ENCODE measurements around the gene CLDN24. TPM values are rescaled to one million over a fixed set of nuclear protein-coding genes. Genes with fewer than 3 reads are reported as not detected.
A peak's percentile ranks its signal among the peaks of the same experiment; 100 is the strongest.

The CLDN24 gene
- total RNA-seq, 1 donor from 2014 or later: not detected

DNA sequence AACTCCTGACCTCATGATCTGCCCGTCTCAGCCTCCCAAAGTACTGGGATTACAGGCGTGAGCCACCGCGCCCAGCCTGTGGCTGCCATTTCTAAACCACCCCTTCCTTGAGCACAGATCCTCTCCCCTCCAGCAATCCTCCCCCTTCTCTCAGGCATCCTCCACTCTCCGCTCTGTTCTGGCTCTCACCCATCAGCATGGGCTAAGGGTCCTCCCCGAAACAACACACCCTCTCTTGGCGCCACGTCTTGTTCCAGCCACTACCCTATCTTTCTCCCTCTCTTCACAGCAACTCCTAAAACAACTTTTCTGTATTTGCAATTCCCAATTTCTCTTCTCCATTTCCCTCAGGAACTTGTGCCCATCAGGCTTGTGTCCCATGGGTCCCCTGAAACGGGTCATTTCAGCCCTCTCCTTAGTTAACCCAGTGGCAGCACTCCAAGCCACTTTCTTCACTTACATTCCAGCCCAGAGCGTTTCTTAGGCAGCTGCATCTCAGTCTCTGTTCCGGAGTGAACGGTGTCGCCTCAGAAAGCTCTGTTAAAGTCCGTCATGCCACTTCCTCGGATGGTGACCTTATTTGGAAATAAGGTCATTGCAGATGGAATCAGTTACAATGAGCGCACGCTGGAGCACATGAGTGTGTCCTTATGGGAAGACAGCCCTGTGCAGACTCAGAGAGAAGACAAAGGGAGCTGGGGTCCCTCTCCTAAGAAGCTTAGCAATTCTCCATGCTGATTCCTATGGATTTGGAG, 28.3 kb upstream of the CLDN24 start:
- Histone ChIP-seq H2AFZ (ENCODE audit: low read depth, low read length) (no peak overlapping the region), H3K27me3 (ENCODE audit: insufficient read depth, low read length) (no peaks in the 10 kb centered on the region), H4K20me1 (ENCODE audit: insufficient read depth, low read length) (no peaks in the 10 kb centered on the region), H3K27ac (ENCODE audit: low read depth, low read length) (no peak overlapping the region), H3K4me1 (ENCODE audit: insufficient read depth, low read length) (peaks cover 31% of the 10 kb centered on the region), H3K9me3 (ENCODE audit: insufficient read depth, low read depth, low read length) (no peaks in the 10 kb centered on the region), H3K4me2 (ENCODE audit: low read length) (no peak overlapping the region), H3K4me3 (ENCODE audit: insufficient read depth, low read depth, low read length) (no peak overlapping the region), H3K36me3 (ENCODE audit: insufficient read depth, low read length) (no peaks in the 10 kb centered on the region), H3K9ac (ENCODE audit: low read length) (no peak overlapping the region), H3K79me2 (ENCODE audit: insufficient read depth, low read length) (no peaks in the 10 kb centered on the region)
- Mint-ChIP-seq H3K4me1 (ENCODE audit: low read depth, unreplicated experiment) (peaks cover 8% of the 10 kb centered on the region), H3K36me3 (ENCODE audit: low read depth, unreplicated experiment) (peaks cover 2% of the 10 kb centered on the region), H3K9me3 (ENCODE audit: unreplicated experiment) (peaks cover 1% of the 10 kb centered on the region), H3K27me3 (ENCODE audit: low read depth, unreplicated experiment) (no peaks in the 10 kb centered on the region), H3K4me3 (ENCODE audit: unreplicated experiment) (no peak overlapping the region), H3K27ac (ENCODE audit: unreplicated experiment) (no peak overlapping the region)
- TF ChIP-seq CTCF (IDR thresholded peaks at IDR 0.05; ENCODE audit: insufficient read depth, low read depth, low read length) (no peak), EZH2 (IDR thresholded peaks at IDR 0.05; ENCODE audit: insufficient read depth, low read length) (no peak)
- peak; percentile 47 for FAIRE-seq
- DNase-seq (ENCODE audit: low read depth): no peak

- DNase-seq (ENCODE audit: low read depth) (peak; percentile 75), FAIRE-seq (peak; percentile 87)
- Histone ChIP-seq H3K4me2 (ENCODE audit: low read length) (peak overlapping the region; percentile 46), H2AFZ (ENCODE audit: low read depth, low read length) (no peak overlapping the region), H3K27ac (ENCODE audit: low read depth, low read length) (peak overlapping the region; percentile 49), H3K4me3 (ENCODE audit: insufficient read depth, low read depth, low read length) (no peak overlapping the region), H3K9ac (ENCODE audit: low read length) (peak overlapping the region; percentile 20), H3K27me3 (ENCODE audit: insufficient read depth, low read length) (no peaks in the 10 kb centered on the region), H3K79me2 (ENCODE audit: insufficient read depth, low read length) (no peaks in the 10 kb centered on the region), H3K9me3 (ENCODE audit: insufficient read depth, low read depth, low read length) (no peaks in the 10 kb centered on the region), H3K36me3 (ENCODE audit: insufficient read depth, low read length) (no peaks in the 10 kb centered on the region), H3K4me1 (ENCODE audit: insufficient read depth, low read length) (peaks cover 25% of the 10 kb centered on the region), H4K20me1 (ENCODE audit: insufficient read depth, low read length) (no peaks in the 10 kb centered on the region)
- H3K4me3 Mint-ChIP-seq (ENCODE audit: unreplicated experiment): no peak overlapping the region
- peaks cover 2% of the 10 kb centered on the region for H3K36me3 Mint-ChIP-seq (ENCODE audit: low read depth, unreplicated experiment)
- H3K4me1 Mint-ChIP-seq (ENCODE audit: low read depth, unreplicated experiment): peaks cover 8% of the 10 kb centered on the region
- peaks cover 4% of the 10 kb centered on the region for H3K9me3 Mint-ChIP-seq (ENCODE audit: unreplicated experiment)
- H3K27ac Mint-ChIP-seq (ENCODE audit: unreplicated experiment): no peak overlapping the region
- no peak for TF ChIP-seq EZH2 (IDR thresholded peaks at IDR 0.05; ENCODE audit: insufficient read depth, low read length)
- no peak for TF ChIP-seq CTCF (IDR thresholded peaks at IDR 0.05; ENCODE audit: insufficient read depth, low read depth, low read length)
- H3K27me3 Mint-ChIP-seq (ENCODE audit: low read depth, unreplicated experiment): no peaks in the 10 kb centered on the region
Measured at GRCh38 chr4:183349673-183350072, 27.4 kb upstream of the CLDN24 start.
